Upper lobe of left lung (tissue), 4 donors: ENCODE measurements around the gene NEB.
"Not testable (repeated sequence)": the region's sequence is repeated elsewhere in the genome, so short reads cannot be mapped to it uniquely, and the experiment has no call there.

Experiments used
- CTCF ChIP-seq, 6 experiments: fragments of 450-650 bp in 4 of 6; fragments of 200-600 bp in 2 of 6; sonication (generic) in 2 of 6; IDR thresholded peaks; one replicate each; pipeline ENCODE4 v1.5.1; 2016 to 2019; ENCODE audit warnings: antibody characterized with exemption in 6 of 6
- EP300 ChIP-seq, 4 donors: sonication (generic); formaldehyde crosslinking; IDR thresholded peaks; one replicate each; pipeline ENCODE4 v1.5.1; 2017; ENCODE audit warnings: antibody characterized with exemption in 4 of 4, control low read depth in 2 of 4
- POLR2AphosphoS5 ChIP-seq, 2 donors: sonication (generic); formaldehyde crosslinking; IDR thresholded peaks; one replicate each; pipeline ENCODE4 v1.5.1; 2017; ENCODE audit warnings: antibody characterized with exemption in 2 of 2

GRCh38 chr2:151581300-151581699 lies 153.0 kb downstream of the NEB start:
- TF ChIP-seq EP300, CTCF, POLR2AphosphoS5 (IDR thresholded peaks at IDR 0.05): not testable (repeated sequence)
